ENCODE measurements around the gene POLA2.

DNA sequence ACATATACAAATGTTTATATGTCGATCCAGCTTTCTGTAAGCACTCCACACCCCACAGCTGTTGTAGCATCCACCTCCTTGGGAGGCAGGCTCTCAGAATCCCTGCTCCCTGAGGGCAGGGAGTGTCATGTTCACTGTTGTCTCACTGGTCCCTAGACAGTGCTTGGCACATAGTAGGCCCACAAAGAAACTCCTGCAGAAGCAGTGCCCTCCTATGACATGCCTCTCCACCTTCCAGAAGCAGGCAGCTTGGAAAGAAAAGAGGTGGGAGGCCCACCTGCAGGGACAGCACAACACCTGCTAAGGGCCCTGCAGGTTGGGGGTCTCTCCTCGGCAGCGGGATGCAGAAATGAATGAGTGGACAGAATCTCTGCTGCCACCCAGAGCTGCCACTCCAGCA lies 41.8 kb downstream of the POLA2 start:
- TF ChIP-seq CTCF (IDR thresholded peaks at IDR 0.05) (no peak), POLR2A (IDR thresholded peaks at IDR 0.05) (no peak)

Measured in sigmoid colon (tissue), 3 donors.